Fibroblast of lung (primary cell): ENCODE data around the gene AVP.

Source experiments
- EZH2 ChIP-seq: IDR thresholded peaks from 2 replicates; pipeline ENCODE4 v1.5.1; 2012; ENCODE audit warnings: low read length, control low read depth, mild to moderate bottlenecking; ENCODE audit errors: missing control alignments
- TF ChIP-seq, protein P1 (sequence below), 2 donors: IDR thresholded peaks in 1 of 2; conservative IDR thresholded peaks in 1 of 2; 1 replicate in 1 of 2; 2 replicates in 1 of 2; pipeline ENCODE4 v1.5.1; 2011 to 2012; ENCODE audit warnings: low read length in 2 of 2, control low read depth in 1 of 2, inconsistent platforms in 1 of 2, low read depth in 1 of 2, mild to moderate bottlenecking in 1 of 2

- TF ChIP-seq, protein P1, sequence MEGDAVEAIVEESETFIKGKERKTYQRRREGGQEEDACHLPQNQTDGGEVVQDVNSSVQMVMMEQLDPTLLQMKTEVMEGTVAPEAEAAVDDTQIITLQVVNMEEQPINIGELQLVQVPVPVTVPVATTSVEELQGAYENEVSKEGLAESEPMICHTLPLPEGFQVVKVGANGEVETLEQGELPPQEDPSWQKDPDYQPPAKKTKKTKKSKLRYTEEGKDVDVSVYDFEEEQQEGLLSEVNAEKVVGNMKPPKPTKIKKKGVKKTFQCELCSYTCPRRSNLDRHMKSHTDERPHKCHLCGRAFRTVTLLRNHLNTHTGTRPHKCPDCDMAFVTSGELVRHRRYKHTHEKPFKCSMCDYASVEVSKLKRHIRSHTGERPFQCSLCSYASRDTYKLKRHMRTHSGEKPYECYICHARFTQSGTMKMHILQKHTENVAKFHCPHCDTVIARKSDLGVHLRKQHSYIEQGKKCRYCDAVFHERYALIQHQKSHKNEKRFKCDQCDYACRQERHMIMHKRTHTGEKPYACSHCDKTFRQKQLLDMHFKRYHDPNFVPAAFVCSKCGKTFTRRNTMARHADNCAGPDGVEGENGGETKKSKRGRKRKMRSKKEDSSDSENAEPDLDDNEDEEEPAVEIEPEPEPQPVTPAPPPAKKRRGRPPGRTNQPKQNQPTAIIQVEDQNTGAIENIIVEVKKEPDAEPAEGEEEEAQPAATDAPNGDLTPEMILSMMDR (conservative IDR thresholded peaks at IDR 0.05 in 1 of 2, IDR thresholded peaks at IDR 0.05 in 1 of 2; ENCODE audit: low read depth in 1 of 2, low read length in 2 of 2) = no peak
- no peak for TF ChIP-seq EZH2
Observed at GRCh38 chr20:3103369-3104032, 19.0 kb upstream of the AVP start.
